ENCODE data around the gene SPTBN4.
A peak's percentile ranks its signal among the peaks of the same experiment; 100 is the strongest.

GRCh38 chr19:40523322-40524047 is 56.7 kb downstream of the SPTBN4 start:
- TF ChIP-seq POLR2A (IDR thresholded peaks at IDR 0.05) (no peak), CTCF (IDR thresholded peaks at IDR 0.05) (peak in 2 of 3 donors; percentile 32 to 39), POLR2AphosphoS5 (IDR thresholded peaks at IDR 0.05) (no peak)
